ENCODE measurements around the gene RAD17.

- TF ChIP-seq POLR2A (IDR thresholded peaks at IDR 0.05) = no peak
- no peak for TF ChIP-seq CTCF (IDR thresholded peaks at IDR 0.05)
- TF ChIP-seq POLR2AphosphoS5 (IDR thresholded peaks at IDR 0.05) = no peak
These were observed 82.5 kb downstream of the RAD17 start for GRCh38 chr5:69451941-69452647.
